GM06990 (cell line): ENCODE results near the gene AVPR2.

Source experiments
- DNase-seq: peaks from one replicate; pipeline ENCODE4 v3.0.0-alpha.2; 2011; ENCODE audit not compliant: insufficient read length; ENCODE audit errors: extremely low read depth
- H3K27me3 ChIP-seq: replicated peaks from 2 replicates; pipeline ENCODE4 v1.6.0; 2011; ENCODE audit warnings: low read length; ENCODE audit not compliant: control insufficient read depth, insufficient read depth
- H3K36me3 ChIP-seq: 2 replicates; pipeline ENCODE4 v1.5.1; 2011; ENCODE audit warnings: low read length; ENCODE audit not compliant: control insufficient read depth, insufficient read depth
- H3K4me3 ChIP-seq: replicated peaks from 2 replicates; pipeline ENCODE4 v1.5.1; 2011; ENCODE audit warnings: low read depth, mild to moderate bottlenecking, control low read depth, low read length
- CTCF ChIP-seq: IDR thresholded peaks from 2 replicates; pipeline ENCODE4 v1.5.1; 2011; ENCODE audit warnings: low read length, control low read depth, mild to moderate bottlenecking, inconsistent platforms; ENCODE audit not compliant: insufficient read depth, poor library complexity, severe bottlenecking

AVPR2 gene

GRCh38 chrX:153869473-153870287, 34.8 kb upstream of the AVPR2 start:
- Histone ChIP-seq H3K27me3 (no peaks in the 10 kb centered on the region; the same call in 1 of the 2 replicates), H3K36me3 (no peaks in the 10 kb centered on the region), H3K4me3 (no peak overlapping the region)
- TF ChIP-seq CTCF, result no peak
- DNase-seq, result no peak

- no peak for TF ChIP-seq CTCF
- Histone ChIP-seq H3K27me3 (no peaks in the 10 kb centered on the region; the same call in 1 of the 2 replicates), H3K4me3 (no peak overlapping the region), H3K36me3 (no peaks in the 10 kb centered on the region)
- DNase-seq, result no peak
Measured at GRCh38 chrX:153870288-153870690, 34.2 kb upstream of the AVPR2 start.

- peak; percentile 15 for TF ChIP-seq CTCF
- DNase-seq, result no peak
Measured at GRCh38 chrX:153870791-153871360, 33.6 kb upstream of the AVPR2 start.

GRCh38 chrX:153871451-153871850, 33.0 kb upstream of the AVPR2 start:
- Histone ChIP-seq H3K36me3 (no peaks in the 10 kb centered on the region), H3K4me3 (no peak overlapping the region), H3K27me3 (no peaks in the 10 kb centered on the region; the same call in 1 of the 2 replicates)
- TF ChIP-seq CTCF, result no peak
- DNase-seq, result no peak

More at GRCh38 chrX:153870791-153871360, 33.6 kb upstream of the AVPR2 start:
- H3K27me3 ChIP-seq, result no peaks in the 10 kb centered on the region; the same call in 1 of the 2 replicates
- H3K36me3 ChIP-seq, result no peaks in the 10 kb centered on the region
- no peak overlapping the region for H3K4me3 ChIP-seq

- H3K4me3 ChIP-seq, result no peak overlapping the region
- H3K27me3 ChIP-seq, result no peaks in the 10 kb centered on the region; the same call in 1 of the 2 replicates
- no peaks in the 10 kb centered on the region for H3K36me3 ChIP-seq
- DNase-seq, result no peak
- no peak for TF ChIP-seq CTCF
Measured at GRCh38 chrX:153871946-153872878, 32.3 kb upstream of the AVPR2 start.
